GM21526 (cell line): ENCODE results near the gene NPAS2.

Experiments
- ATAC-seq: cut with Tn5 transposase; IDR thresholded peaks from one replicate; pipeline ENCODE4 v1.9.1; 2021; ENCODE audit warnings: moderate library complexity; ENCODE audit not compliant: unreplicated experiment, low FRiP score

NPAS2 gene

GRCh38 chr2:100818606-100819369 lies 1.2 kb upstream of the NPAS2 start:
- ATAC-seq = no peak

- no peak for ATAC-seq
These were observed 259 bp downstream of the NPAS2 start for GRCh38 chr2:100820273-100820522.

GRCh38 chr2:100820523-100821254 lies 750 bp downstream of the NPAS2 start:
- no peak for ATAC-seq

GRCh38 chr2:100821255-100821910 lies 1.4 kb downstream of the NPAS2 start:
- ATAC-seq = no peak

- ATAC-seq = no peak
These were observed 1.9 kb downstream of the NPAS2 start for GRCh38 chr2:100821911-100822265.

DNA sequence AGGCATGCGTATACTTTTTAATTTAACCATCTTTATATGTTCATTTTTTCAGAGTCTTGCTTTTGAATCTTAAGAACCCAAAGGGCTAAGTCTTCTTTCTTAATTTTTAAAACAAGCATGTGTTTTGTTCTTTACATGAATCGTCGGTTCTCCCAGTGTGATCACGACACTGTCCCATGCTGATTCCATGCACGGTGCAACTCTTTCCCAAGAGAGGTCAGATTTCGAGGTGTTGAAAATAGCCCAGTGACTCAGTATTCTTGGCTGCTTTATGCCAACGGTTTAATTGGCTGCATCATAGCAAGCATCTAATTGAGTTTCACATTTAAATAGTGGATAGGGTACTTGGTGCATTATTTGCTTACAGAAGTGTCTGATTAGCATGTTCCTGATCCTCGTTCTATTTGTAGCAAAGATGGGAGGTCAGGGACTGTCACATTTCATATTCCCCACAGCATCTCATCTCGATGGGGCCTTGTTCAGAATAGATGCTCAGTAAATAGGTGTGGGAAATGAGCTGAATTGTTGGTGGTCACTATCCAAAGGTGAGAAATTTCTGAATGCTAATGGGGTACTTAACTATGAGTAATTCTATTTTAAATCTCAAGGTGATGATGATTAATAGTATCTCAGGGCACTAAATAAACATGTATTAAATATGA lies 2.8 kb downstream of the NPAS2 start:
- no peak for ATAC-seq

DNA sequence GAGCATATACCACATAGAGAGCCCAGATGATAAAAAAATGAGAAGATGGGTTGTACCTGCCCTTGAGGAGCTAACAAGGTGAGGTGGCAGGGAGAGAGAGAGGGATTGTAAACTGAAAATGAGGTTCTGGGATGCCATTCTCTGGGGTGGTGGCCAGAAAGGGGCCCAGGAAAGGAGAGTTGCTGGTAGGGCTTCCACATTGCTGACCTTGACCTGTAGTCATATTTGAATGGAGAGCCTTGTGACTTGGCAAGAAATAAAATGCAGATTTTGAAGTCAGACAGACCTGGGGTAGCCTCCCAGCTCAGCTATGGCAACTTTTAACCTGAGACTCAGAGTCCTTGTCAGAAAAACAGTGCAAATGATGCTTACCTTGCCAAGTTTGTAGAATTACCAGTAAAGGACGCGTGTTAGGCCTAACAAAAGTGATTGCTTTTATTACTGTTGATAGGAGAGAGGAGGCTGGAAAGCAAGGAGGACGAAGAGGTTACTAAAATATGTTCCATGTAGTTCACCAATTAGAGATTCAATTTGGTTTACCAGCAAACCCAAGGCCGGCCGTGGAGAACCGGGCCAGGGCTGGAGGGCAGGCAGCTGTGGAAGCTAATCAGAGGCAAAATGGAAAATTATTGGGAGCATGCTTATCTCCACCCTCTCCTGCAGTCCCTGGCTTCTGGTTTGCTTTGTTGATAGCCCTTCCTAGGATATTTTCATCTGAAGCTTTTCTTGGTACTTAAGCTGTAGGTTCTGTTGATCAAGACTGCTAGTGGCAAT lies 3.9 kb downstream of the NPAS2 start:
- no peak for ATAC-seq

- no peak for ATAC-seq
These were observed 4.9 kb downstream of the NPAS2 start for GRCh38 chr2:100824842-100825241.

- no peak for ATAC-seq
These were observed 6.6 kb downstream of the NPAS2 start for GRCh38 chr2:100826494-100826893.

DNA sequence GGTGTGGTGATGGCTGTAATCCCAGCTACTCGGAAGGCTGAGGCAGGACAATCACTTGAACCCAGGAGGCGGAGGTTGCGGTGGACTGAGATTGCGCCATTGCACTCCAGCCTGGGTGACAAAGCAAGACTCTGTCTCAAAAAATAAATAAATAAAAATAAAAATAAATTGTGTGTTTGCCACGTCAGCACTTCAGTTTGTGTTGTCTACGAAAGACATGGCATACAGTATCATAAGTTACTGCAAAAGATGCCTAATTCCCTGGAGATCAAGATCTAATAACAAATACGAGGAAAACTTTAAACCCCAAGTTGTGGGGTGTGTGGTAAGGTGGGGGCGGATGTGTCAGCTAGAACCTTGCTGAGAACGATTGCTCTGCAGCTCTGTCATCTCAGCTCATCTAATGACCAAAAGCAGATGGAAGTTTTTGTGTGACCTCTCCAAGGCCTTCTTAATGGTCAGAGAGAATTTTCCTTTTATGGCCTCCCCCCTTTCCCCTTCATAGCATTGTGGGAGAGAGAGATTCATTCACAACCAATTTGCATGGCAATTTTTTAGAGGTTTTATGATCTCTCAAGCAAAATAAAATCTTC lies 11.3 kb downstream of the NPAS2 start:
- ATAC-seq = no peak

DNA sequence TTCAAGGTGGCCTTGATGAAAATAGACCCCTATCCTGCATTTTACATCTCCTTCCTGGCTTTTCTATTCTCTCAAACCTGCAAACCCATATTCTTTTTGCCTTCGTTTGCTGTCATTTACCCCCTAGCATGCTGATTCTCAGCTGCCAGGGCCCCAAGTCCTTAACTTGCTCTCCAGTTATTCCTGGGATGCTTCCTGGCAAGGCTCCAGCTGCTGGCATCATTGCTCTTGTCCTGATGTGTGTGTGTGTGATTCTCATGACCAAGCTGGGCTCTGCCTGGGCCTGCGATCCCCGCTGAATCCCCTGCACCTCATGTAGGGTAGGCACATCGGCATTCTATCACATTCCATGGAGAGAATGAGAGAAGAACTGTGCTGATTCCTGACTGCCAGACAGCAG lies 11.9 kb downstream of the NPAS2 start:
- no peak for ATAC-seq

DNA sequence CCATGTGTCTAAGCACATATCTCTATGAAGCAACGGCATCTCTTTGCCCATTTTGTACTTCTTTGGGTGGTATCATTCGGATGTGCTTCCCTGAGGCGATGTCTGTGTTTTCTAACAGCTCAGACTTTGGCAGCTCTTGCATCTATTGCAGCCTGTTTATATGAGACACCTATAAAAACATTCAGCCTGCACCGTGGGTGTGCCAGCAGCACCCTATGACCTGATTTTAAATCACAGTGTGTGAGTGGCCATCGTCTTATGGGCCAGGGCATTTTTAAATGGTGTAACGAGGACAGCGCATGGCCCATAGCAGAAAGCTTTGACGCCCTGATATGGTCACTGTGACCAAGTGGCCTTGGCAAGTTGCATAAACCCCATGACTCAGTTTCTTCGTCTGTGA lies 12.9 kb downstream of the NPAS2 start:
- ATAC-seq = no peak

- no peak for ATAC-seq
These were observed 13.4 kb downstream of the NPAS2 start for GRCh38 chr2:100833331-100833730.

DNA sequence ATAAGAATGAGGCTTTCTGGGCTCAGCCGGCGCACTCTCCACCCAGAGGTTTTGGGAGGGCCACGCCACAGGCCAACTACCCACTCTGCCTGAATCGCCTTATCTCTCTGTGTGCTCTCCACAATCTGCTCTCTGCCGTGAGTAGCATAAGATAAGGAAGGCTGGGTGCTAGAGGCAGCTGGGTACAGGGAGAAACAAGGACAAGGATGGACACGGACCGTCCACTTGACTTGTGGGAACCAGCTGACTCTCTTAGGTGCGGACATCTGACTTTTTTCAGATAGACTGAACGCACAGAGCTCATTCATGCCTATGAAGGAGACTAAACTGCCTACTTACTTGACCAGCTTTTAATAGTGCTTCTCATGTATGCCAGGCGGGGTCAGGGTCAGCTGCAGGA lies 14.3 kb downstream of the NPAS2 start:
- ATAC-seq = no peak

DNA sequence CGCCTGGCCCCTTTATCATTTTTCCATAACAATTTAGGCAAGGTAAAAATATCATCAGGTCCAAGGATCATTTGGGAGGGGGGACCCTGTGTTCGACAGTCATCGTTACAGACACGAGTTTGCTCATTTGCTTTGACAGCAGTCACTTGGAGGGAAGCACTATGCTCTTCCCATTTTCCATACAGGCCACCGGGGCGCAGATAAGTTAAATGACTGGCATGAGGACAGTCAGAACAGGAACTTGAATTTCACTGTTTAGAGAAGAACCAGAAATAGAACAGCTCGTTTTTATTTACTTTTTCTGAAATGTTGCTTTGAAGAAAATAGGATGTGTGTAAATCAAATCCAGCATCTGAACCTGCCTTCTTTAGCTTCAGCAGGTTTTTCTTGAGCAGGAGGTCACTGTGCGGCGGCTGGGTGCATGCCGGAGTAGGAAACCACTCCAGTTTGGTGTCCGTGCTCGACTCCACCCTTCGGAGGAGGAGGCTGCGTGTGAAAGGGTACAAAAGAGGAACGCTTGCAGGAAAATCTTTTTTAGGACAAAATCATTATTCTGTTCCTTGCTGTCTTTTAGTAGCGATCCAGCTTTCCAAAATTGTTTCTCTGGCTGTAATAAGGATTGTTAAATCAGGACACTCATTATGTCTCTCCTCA lies 15.2 kb downstream of the NPAS2 start:
- ATAC-seq = no peak

DNA sequence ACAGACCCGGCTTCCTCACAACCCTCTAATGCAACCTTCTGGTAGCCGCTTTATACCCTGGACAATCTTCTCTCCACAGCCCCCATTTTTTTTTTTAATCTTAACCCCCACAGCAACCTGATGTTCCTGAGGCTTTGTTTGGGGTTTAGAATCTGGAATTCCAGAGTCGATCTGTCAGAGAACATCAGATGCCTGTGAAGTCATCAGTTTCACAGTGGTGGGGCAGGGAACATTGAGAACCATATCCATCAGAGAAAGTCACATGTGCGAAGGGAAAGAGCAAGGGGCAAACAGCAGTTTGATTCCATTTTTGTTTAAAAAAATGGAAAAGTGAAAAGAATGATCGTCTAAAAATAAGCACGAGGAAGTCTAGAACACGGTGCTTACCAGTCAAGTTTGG lies 20.6 kb downstream of the NPAS2 start:
- no peak for ATAC-seq

- ATAC-seq = no peak
These were observed 22.4 kb downstream of the NPAS2 start for GRCh38 chr2:100842241-100842922.

DNA sequence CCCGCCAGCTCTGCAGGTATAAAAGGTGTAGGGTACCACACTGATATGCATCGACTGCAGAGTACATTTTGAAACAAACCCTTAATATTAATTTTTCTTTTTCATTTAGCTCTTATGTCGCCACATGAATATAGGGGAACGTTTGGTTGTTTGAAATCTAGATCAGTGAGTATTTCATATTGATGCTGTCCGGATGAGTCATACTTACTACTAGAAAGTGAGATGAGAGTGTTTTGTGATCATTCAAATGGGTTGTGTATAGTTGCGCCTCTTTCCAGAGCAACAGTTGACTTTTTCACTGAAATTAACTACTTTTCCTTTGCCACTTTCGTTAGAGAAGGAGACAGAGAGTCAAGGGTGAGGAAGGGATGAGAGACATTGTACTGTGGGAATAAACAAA lies 24.6 kb downstream of the NPAS2 start:
- no peak for ATAC-seq
